Measurements from ENCODE around the gene DCX. TPM values are rescaled to one million over a fixed set of nuclear protein-coding genes. Genes with fewer than 3 reads are reported as not detected.

DCX gene
- total and polyA plus RNA-seq, 2 of the 13 experiments (the other 11 are each of a cell fraction or from before 2014, with no cell fraction given), result not detected

GRCh38 chrX:111259559-111259958 is 152.4 kb downstream of the DCX start (continued):
- TF ChIP-seq, protein P1, sequence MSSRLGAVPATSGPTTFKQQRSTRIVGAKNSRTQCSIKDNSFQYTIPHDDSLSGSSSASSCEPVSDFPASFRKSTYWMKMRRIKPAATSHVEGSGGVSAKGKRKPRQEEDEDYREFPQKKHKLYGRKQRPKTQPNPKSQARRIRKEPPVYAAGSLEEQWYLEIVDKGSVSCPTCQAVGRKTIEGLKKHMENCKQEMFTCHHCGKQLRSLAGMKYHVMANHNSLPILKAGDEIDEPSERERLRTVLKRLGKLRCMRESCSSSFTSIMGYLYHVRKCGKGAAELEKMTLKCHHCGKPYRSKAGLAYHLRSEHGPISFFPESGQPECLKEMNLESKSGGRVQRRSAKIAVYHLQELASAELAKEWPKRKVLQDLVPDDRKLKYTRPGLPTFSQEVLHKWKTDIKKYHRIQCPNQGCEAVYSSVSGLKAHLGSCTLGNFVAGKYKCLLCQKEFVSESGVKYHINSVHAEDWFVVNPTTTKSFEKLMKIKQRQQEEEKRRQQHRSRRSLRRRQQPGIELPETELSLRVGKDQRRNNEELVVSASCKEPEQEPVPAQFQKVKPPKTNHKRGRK (CRISPR knock-in tag; IDR thresholded peaks at IDR 0.05), result no peak

DNA sequence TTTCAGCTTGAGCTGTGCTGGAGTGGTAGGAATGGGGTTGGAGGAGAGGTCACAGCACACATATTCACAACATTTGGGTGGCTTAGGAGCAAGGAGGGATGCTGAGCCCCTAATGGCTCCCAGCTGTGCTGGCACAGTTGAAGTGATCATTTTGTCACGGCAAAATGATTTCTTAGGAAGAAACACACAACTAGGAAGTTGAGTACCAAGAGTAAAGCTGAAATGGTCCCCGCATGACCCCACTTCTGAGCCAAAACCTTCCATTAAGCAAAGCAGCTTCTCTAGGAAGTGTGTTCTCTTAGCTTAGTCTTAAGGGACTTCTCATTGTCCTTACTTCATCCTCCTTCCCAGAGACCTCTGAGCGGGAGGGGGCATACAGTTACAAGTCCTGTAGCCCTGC is 154.3 kb downstream of the DCX start:
- FAIRE-seq (no peak), ATAC-seq (no peak), DNase-seq (ENCODE audit: low spot score) (no peak)
- Histone ChIP-seq H3K9ac (ENCODE audit: insufficient read depth, low read depth, low read length) (no peak overlapping the region), H3K27me3 (ENCODE audit: control insufficient read depth in 1 of 2, insufficient read depth in 2 of 2, low read length in 2 of 2) (no peaks in the 10 kb centered on the region), H3K27ac (ENCODE audit: extremely low read length, insufficient read depth, low read length) (no peak overlapping the region), H3K4me3 (replicated peaks in 1 of 3; ENCODE audit: insufficient read depth in 1 of 3, low read depth in 2 of 3, low read length in 3 of 3) (no peak overlapping the region), H3K4me1 (ENCODE audit: insufficient read depth, low read length) (no peaks in the 10 kb centered on the region), H2AFZ (ENCODE audit: low read length) (no peak overlapping the region), H3K4me2 (ENCODE audit: low read depth, low read length) (no peak overlapping the region), H3K79me2 (ENCODE audit: insufficient read depth, low read length) (no peaks in the 10 kb centered on the region), H3K36me3 (replicated peaks in 1 of 2; ENCODE audit: control insufficient read depth in 1 of 2, insufficient read depth in 2 of 2, low read length in 2 of 2) (no peaks in the 10 kb centered on the region), H3K9me3 (ENCODE audit: low read length) (no peaks in the 10 kb centered on the region), H4K20me1 (ENCODE audit: insufficient read depth, low read length) (no peaks in the 10 kb centered on the region)
- intact Hi-C loops (cut with micrococcal nuclease; ENCODE audit: unreplicated experiment) (no loop called here), in situ Hi-C loops (cut with HindIII; ENCODE audit: extremely low pct_ligation_motif_present, low pct_unique_long_range_greater_than_20kb) (no loop called here)
- POLR2A ChIA-PET, result no interaction called here
- WGBS (ENCODE audit: low lambda C conversion rate), result 61% methylated on average over 2 of the region's 3 CpGs
- CTCF ChIA-PET (ENCODE audit: low intra/inter-chr PET ratio, low total read pairs), result no interaction called here
- BruUV-seq (replicated peaks), result no TSS peak
- no peak for TF ChIP-seq ZNF713 (CRISPR knock-in tag; IDR thresholded peaks at IDR 0.05)
- no peak for TF ChIP-seq HMGXB3 (CRISPR knock-in tag; IDR thresholded peaks at IDR 0.05; ENCODE audit: borderline replicate concordance)
- no peak for TF ChIP-seq HMG20A (CRISPR knock-in tag; IDR thresholded peaks at IDR 0.05; ENCODE audit: borderline replicate concordance)
- TF ChIP-seq PHF8 (CRISPR knock-in tag; IDR thresholded peaks at IDR 0.05), result no peak
- no peak for TF ChIP-seq IKZF5 (CRISPR knock-in tag; IDR thresholded peaks at IDR 0.05)
- no peak for TF ChIP-seq POLR2AphosphoS5 (IDR thresholded peaks at IDR 0.05; ENCODE audit: low read depth, low read length)
- TF ChIP-seq ZNF749 (CRISPR knock-in tag; IDR thresholded peaks at IDR 0.05; ENCODE audit: borderline replicate concordance), result no peak
- TF ChIP-seq ZFYVE20 (CRISPR knock-in tag; IDR thresholded peaks at IDR 0.05; ENCODE audit: borderline replicate concordance, low read depth), result no peak
- TF ChIP-seq ZNF543 (CRISPR knock-in tag; IDR thresholded peaks at IDR 0.05), result no peak
- no peak for TF ChIP-seq ZNF660 (CRISPR knock-in tag; IDR thresholded peaks at IDR 0.05; ENCODE audit: borderline replicate concordance, low read depth)
- TF ChIP-seq ZNF850 (CRISPR knock-in tag; conservative IDR thresholded peaks at IDR 0.05), result no peak
- TF ChIP-seq ZBTB38 (CRISPR knock-in tag; IDR thresholded peaks at IDR 0.05), result no peak
- no peak for TF ChIP-seq SMC3 (IDR thresholded peaks at IDR 0.05; ENCODE audit: low read length)
- no peak for TF ChIP-seq SCMH1 (CRISPR knock-in tag; IDR thresholded peaks at IDR 0.05; ENCODE audit: borderline replicate concordance)
- no peak for TF ChIP-seq SRF (IDR thresholded peaks at IDR 0.05; ENCODE audit: low read depth, low read length)
- no peak for TF ChIP-seq TBX3 (IDR thresholded peaks at IDR 0.05; ENCODE audit: borderline replicate concordance)
- TF ChIP-seq, protein P2, sequence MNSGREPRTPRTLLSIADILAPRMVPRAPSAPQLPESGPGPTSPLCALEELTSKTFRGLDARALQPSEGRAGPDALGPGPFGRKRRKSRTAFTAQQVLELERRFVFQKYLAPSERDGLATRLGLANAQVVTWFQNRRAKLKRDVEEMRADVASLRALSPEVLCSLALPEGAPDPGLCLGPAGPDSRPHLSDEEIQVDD (CRISPR knock-in tag; IDR thresholded peaks at IDR 0.05; ENCODE audit: borderline replicate concordance), result no peak

Data from HepG2 (cell line).